Limb (tissue), 2 donors: ENCODE results near the gene RAET1L.
A peak's percentile ranks its signal among the peaks of the same experiment; 100 is the strongest.
"Not testable (repeated sequence)": the region's sequence is repeated elsewhere in the genome, so short reads cannot be mapped to it uniquely, and the experiment has no call there.

Source experiments
- DNase-seq, 2 donors: peaks; one replicate each; pipeline ENCODE4 v3.0.0-alpha.2; 2016; ENCODE audit errors: extremely low spot score in 2 of 2

The RAET1L gene

DNA sequence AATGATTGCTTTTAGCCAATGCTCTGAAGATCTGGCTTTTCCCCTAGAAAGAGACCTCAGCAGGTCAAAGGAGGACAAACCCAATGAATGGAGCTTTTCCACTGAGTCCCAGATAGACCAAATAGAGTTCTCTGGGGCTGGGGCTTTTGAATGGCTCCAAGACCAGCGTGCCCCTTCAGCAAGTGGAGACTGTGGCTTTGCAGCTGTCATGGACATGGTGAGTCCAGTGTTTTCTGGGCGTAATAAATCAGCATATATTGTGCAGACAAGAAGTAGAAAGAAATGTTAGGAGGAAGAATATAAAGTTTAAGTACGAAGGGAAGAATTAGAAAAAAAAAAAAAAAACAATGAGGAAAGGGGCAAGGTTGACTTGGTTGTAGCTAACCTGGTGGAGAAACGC, 33.5 kb downstream of the RAET1L start:
- no peak for DNase-seq

DNA sequence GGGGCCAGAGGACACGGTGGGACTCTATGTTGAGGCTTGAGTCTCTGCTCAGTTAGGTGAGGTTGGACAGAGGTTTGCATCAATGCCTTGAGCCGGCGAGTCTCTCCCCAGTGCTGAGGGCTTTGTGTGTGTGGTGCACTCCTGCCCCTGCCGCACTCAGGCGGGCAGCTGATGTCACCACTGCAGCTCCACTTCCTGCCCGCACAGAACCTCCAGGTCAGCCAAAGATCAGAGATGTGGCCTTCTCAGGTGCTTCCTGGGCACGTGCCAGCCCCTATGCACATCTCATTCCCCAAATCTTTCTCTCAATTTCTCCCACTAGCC, 33.9 kb downstream of the RAET1L start:
- not testable (repeated sequence) for DNase-seq

DNA sequence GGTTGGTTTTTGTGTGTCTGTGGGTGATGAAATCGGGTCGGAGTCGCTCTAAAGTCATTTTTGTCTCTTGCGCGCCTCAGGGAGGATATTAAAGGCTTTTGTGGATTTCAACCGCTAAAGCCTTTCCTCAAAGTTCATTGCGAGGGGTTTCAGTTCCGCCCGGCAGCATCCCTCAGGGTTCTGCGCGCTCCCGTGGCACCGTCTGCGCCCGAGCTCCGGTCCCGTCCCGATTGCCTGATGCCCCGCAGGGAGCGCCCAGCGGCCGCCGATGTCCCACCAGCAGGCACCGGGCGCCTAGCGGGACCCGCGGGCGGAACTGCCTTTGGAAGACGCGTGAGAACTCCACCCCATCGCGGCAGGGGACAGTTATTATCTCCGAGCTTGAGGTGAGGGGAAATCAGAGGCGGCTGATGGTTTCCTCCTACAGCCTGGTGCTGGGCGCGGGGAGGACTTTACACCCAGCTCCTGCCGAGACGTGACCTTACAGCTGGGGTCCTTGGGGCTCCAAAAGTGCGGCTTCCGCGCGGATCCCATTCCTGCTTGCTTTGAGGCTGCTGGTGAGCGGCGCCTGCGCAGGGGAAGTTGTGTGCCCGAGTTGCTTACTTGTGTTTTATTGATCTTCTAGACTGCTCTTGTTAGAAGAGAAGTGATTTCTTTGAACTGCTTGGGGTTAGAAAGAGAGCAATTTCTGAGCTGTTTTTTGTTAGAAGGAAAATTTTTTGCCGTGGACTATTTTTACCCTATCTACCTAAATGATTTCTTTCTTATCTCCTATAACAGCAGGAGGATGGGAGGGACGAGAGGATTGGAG, 34.5 kb downstream of the RAET1L start:
- no peak for DNase-seq

- DNase-seq: no peak
These were observed 35.1 kb downstream of the RAET1L start for GRCh38 chr6:149990212-149990660.

DNA sequence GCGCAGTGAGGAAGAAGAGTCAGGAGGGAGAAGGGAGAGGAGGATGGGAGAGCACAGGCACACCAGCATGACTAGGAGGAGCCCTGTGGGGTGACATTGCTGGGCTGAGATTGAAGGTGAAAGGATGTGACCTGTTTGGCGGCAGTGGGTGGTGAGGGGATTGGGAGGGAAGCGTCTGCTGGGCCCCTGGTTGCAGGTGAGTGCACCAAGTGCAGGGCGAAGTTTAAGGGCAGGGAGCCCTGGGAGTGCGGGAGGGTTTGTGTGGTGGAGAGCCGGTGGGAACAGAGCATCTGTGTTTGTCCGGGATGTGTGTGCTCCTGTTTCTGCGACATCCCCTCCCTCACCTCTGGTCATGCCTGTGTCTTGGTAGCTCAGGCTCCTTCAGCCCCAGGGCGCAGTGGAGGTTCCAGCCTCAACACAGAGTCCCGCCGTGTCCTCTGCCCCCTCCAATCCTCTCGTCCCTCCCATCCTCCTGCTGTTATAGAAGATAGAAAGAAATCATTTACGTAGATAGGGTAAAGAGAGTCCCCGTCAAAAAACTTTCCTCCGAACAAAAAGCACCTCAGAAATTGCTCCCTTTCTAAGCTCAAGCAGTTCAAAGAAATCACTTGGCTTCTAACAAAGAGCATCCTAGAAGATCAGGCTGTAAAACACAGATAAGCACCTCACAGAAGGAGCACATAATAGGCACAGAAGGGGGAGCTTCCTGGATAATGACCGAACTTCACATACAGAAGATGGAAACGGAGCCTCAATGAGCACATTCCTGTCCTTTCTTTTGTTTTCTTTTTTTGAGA, 36.6 kb downstream of the RAET1L start:
- no peak for DNase-seq

DNA sequence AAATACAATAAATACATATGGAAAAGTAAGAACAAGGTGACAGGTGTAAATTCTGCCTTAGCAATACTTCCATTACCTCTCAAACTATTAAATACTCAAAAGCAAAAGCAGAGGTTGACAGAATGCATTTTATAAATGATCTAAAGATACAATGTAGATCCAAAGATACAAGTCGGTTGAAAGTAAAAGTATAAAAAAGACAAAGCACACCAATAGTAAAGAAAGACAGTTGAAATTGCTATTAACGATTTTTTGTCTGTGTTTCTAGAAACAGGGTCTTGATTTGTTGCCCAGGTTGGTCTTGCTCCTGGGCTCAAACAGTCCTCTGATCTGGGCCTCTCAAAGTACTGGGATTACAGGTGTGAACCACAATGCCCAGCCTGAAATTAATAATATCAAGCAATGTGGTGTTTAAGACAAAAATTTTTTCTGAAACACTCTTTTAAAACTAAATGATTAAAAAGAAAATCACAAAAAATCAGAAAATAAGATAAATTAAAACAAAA, 37.7 kb downstream of the RAET1L start:
- no peak for DNase-seq

DNA sequence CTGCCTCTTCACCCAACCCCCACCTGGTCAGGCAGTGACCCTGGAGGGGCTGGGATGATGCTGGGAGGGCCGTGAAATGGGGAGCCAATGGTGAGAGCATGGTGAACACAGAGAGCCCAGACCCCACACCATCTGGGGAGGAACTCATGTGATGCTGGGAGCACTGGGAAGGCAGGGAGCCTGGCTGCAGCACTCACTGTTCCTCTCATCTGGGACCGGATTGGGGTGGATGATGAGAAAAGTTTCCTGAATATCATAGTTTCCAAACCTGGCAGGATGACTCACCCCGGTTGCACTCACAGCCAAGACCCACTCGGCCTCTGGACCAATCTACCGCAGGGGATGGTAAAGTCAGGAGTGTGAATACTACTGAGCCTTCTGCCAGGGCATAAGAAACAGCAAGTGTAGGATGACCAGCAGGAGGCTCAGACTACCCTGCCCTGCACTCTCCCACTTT, 39.8 kb downstream of the RAET1L start:
- no peak for DNase-seq

DNA sequence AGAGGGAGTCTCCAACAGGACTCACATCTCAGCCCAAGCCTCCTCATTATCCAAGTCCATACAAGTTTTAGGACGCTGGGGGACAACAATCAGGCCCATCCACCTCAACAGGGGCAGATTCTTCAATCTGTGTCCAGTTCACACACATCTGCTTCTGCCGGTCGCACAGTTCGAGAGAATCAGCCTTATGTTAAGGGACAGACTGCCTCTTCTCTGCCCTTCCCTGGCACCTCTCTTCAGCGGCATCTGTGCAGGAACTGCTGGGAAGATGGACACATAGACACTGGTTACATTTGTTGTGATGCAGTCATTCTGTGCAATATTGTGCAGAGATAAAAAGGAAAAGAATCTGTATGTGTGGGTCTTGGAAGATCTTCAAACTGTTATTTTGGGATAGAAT, 40.6 kb downstream of the RAET1L start:
- no peak for DNase-seq

- DNase-seq: no peak
These were observed 42.2 kb downstream of the RAET1L start for GRCh38 chr6:149983145-149983544.

- peak in 1 of 2 donors; percentile 16 for DNase-seq
These were observed 46.0 kb downstream of the RAET1L start for GRCh38 chr6:149979293-149979692.

DNA sequence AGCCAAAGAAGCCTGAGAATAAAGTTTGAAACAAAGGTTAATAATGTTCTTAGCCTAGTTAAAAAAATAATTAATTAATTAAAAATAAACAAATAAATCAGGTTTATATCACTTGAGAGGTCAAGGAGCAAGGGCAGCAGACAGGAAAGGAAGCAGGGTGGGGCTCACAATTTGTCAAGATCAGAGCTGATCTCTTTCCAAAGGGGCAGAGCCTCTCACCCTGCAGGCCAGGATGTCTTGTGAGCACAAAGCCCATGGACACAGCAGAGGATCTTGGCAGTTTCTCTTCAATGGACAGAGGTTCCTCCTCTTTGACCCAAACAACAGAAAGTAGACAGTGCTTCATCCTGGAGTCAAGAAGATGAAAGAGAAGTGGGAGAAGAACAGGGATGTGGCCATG, 46.7 kb downstream of the RAET1L start:
- peak in 1 of 2 donors; percentile 12 for DNase-seq

- no peak for DNase-seq
These were observed 48.1 kb downstream of the RAET1L start for GRCh38 chr6:149977221-149977620.

DNA sequence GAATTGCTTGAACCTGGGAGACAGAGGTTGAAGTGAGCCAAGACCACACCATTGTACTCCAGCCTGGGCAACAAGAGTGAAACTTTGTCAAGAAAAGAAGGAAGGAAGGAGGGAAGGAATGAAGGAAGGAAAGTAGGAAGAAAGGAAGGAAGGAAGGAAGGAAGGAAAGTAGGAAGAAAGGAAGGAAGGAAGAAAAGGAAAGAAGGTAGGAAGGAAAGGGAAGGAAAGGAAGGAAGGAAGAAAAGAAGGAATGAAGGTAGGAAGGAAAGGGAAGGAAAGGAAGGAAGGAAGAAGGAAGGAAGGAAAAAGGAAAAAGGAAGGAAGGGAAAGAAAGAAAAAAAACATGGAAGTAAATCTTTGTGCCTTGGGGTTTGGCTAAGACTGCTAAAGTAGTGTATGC, 49.9 kb downstream of the RAET1L start:
- no peak for DNase-seq

DNA sequence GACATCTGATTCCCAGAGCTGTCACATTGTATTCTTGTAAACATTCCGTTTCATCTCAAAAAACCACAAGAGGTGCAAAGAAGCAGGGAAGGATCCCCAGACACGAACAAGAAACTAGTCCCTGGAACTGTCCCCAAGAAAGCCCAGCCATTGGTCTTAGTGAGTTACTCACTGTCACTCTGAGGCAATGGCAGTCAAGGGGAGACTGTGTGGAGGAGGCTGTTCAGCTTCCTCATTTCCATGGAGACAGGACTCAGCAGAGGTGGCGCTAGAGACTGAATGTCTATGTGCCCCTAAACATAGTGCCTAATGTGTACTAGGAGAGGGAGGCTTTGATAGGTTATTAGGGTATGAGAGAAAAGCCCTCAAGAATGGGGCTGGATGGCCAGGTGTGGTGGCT, 50.5 kb downstream of the RAET1L start:
- no peak for DNase-seq

DNA sequence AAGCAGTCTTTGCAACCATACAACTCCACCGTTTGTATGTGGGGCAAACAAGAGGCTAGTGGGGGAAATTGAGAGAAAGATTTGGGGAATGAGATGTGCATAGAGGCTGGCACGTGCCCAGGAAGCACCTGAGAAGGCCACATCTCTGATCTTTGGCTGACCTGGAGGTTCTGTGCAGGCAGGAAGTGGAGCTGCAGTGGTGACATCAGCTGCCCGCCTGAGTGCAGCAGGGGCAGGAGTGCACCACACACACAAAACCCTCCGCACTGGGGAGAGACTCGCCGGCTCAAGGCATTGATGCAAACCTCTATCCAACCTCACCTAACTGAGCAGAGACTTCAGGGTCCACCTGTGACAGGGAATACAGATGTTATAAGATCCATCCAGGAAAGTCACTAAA, 50.9 kb downstream of the RAET1L start:
- not testable (repeated sequence) for DNase-seq

- no peak for DNase-seq
These were observed 55.7 kb downstream of the RAET1L start for GRCh38 chr6:149969635-149970034.

- DNase-seq: not testable (repeated sequence)
These were observed 56.4 kb downstream of the RAET1L start for GRCh38 chr6:149968909-149969308.
